Tibial nerve (tissue), 4 donors: Measurements from ENCODE around the gene OR5AR1.
"Not testable (repeated sequence)": the region's sequence is repeated elsewhere in the genome, so short reads cannot be mapped to it uniquely, and the experiment has no call there.

ENCODE experiments used
- CTCF ChIP-seq, 5 experiments: fragments of 200-600 bp in 3 of 5; fragments of 450-650 bp in 2 of 5; sonication (generic) in 3 of 5; IDR thresholded peaks; one replicate each; pipeline ENCODE4 v1.5.1; 2016 to 2019; ENCODE audit warnings: antibody characterized with exemption in 5 of 5, mild to moderate bottlenecking in 3 of 5, moderate library complexity in 2 of 5
- EP300 ChIP-seq, 2 donors: sonication (generic); formaldehyde crosslinking; IDR thresholded peaks; one replicate each; pipeline ENCODE4 v1.6.1; 2017; ENCODE audit warnings: antibody characterized with exemption in 2 of 2, mild to moderate bottlenecking in 1 of 2
- POLR2A ChIP-seq, 2 donors: fragments of 450-650 bp; IDR thresholded peaks; one replicate each; pipeline ENCODE4 v1.6.1; 2017; ENCODE audit warnings: antibody characterized with exemption in 2 of 2, mild to moderate bottlenecking in 2 of 2, moderate library complexity in 2 of 2

GRCh38 chr11:56691179-56691578, 27.7 kb downstream of the OR5AR1 start:
- TF ChIP-seq CTCF, EP300, POLR2A (IDR thresholded peaks at IDR 0.05): not testable (repeated sequence)
